NCI-H2227 (cell line): ENCODE data around the gene IFIT3.
"Not testable (repeated sequence)": the region's sequence is repeated elsewhere in the genome, so short reads cannot be mapped to it uniquely, and the experiment has no call there.

ENCODE experiments used
- DNase-seq: peaks from one replicate; lab custom pipeline; 2025; ENCODE audit not compliant: unreplicated experiment; lab: John Stamatoyannopoulos, UW

IFIT3 gene

GRCh38 chr10:89327803-89328441, at the start of gene IFIT3:
Gene IFIT3 (plus strand): TSS chr10:89327997. CDS start chr10:89328074, 77 bp downstream.
- peak; percentile 27 for DNase-seq

- no peak for DNase-seq
Observed at GRCh38 chr10:89278034-89278535, 49.7 kb upstream of the IFIT3 start.

- DNase-seq = no peak
Observed at GRCh38 chr10:89278900-89279392, 48.9 kb upstream of the IFIT3 start.

- DNase-seq = no peak
Observed at GRCh38 chr10:89279421-89279869, 48.4 kb upstream of the IFIT3 start.

GRCh38 chr10:89280508-89280907, 47.3 kb upstream of the IFIT3 start:
- DNase-seq = no peak

- DNase-seq = no peak
Observed at GRCh38 chr10:89281606-89282395, 46.0 kb upstream of the IFIT3 start.

- DNase-seq = peak; percentile 54
Observed at GRCh38 chr10:89283025-89283935, 44.5 kb upstream of the IFIT3 start.

GRCh38 chr10:89283936-89284475, 43.8 kb upstream of the IFIT3 start:
- DNase-seq = peak; percentile 67

- not testable (repeated sequence) for DNase-seq
Observed at GRCh38 chr10:89284711-89285110, 43.1 kb upstream of the IFIT3 start.

- DNase-seq = not testable (repeated sequence)
Observed at GRCh38 chr10:89285303-89285702, 42.5 kb upstream of the IFIT3 start.

GRCh38 chr10:89294721-89295239, 33.0 kb upstream of the IFIT3 start:
- DNase-seq = no peak

- no peak for DNase-seq
Observed at GRCh38 chr10:89295597-89295996, 32.2 kb upstream of the IFIT3 start.

GRCh38 chr10:89296220-89296648, 31.6 kb upstream of the IFIT3 start:
- no peak for DNase-seq

GRCh38 chr10:89297356-89297755, 30.4 kb upstream of the IFIT3 start:
- no peak for DNase-seq

GRCh38 chr10:89297791-89298190, 30.0 kb upstream of the IFIT3 start:
- DNase-seq = no peak

- DNase-seq = no peak
Observed at GRCh38 chr10:89299031-89299430, 28.8 kb upstream of the IFIT3 start.

GRCh38 chr10:89301232-89301631, 26.6 kb upstream of the IFIT3 start:
- DNase-seq = no peak

- peak; percentile 26 for DNase-seq
Observed at GRCh38 chr10:89301721-89302445, 25.9 kb upstream of the IFIT3 start, which contains the start of gene IFIT2. Gene IFIT2 (plus strand): TSS chr10:89302046. CDS start chr10:89302124, 78 bp downstream.

- DNase-seq = no peak
Observed at GRCh38 chr10:89302625-89303024, 25.2 kb upstream of the IFIT3 start.

- no peak for DNase-seq
Observed at GRCh38 chr10:89303161-89303560, 24.6 kb upstream of the IFIT3 start.
